BE2C (cell line): ENCODE measurements around the gene KCNQ2.

Source experiments
- DNase-seq: peaks from one replicate; pipeline ENCODE4 v3.0.0-alpha.2; 2020
- H3K27me3 ChIP-seq: fragments of 250-450 bp; sonication (Bioruptor Pico); 2 replicates; pipeline ENCODE4 v1.5.1; 2020; ENCODE audit warnings: mild to moderate bottlenecking
- H3K36me3 ChIP-seq: fragments of 250-450 bp; sonication (Bioruptor Pico); 2 replicates; pipeline ENCODE4 v1.5.1; 2020; ENCODE audit warnings: mild to moderate bottlenecking
- H3K4me1 ChIP-seq: fragments of 250-450 bp; sonication (Bioruptor Pico); 2 replicates; pipeline ENCODE4 v1.5.1; 2020
- H3K4me3 ChIP-seq: 2 replicates; pipeline ENCODE4 v1.5.1; 2011; ENCODE audit warnings: low read depth, low read length
- H3K9me3 ChIP-seq: fragments of 250-450 bp; sonication (Bioruptor Pico); 2 replicates; pipeline ENCODE4 v1.5.1; 2020
- TF ChIP-seq, protein P1 (sequence below): IDR thresholded peaks from 2 replicates; pipeline ENCODE4 v1.5.1; 2012; ENCODE audit warnings: mild to moderate bottlenecking, low read depth, low read length

The KCNQ2 gene

GRCh38 chr20:63374504-63374903 lies 98.0 kb downstream of the KCNQ2 start:
- Histone ChIP-seq H3K36me3 (no peaks in the 10 kb centered on the region), H3K4me3 (no peak overlapping the region), H3K27me3 (peaks cover 9% of the 10 kb centered on the region), H3K4me1 (no peaks in the 10 kb centered on the region), H3K9me3 (no peaks in the 10 kb centered on the region)
- TF ChIP-seq, protein P1, sequence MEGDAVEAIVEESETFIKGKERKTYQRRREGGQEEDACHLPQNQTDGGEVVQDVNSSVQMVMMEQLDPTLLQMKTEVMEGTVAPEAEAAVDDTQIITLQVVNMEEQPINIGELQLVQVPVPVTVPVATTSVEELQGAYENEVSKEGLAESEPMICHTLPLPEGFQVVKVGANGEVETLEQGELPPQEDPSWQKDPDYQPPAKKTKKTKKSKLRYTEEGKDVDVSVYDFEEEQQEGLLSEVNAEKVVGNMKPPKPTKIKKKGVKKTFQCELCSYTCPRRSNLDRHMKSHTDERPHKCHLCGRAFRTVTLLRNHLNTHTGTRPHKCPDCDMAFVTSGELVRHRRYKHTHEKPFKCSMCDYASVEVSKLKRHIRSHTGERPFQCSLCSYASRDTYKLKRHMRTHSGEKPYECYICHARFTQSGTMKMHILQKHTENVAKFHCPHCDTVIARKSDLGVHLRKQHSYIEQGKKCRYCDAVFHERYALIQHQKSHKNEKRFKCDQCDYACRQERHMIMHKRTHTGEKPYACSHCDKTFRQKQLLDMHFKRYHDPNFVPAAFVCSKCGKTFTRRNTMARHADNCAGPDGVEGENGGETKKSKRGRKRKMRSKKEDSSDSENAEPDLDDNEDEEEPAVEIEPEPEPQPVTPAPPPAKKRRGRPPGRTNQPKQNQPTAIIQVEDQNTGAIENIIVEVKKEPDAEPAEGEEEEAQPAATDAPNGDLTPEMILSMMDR, result no peak
- DNase-seq, result no peak

DNA sequence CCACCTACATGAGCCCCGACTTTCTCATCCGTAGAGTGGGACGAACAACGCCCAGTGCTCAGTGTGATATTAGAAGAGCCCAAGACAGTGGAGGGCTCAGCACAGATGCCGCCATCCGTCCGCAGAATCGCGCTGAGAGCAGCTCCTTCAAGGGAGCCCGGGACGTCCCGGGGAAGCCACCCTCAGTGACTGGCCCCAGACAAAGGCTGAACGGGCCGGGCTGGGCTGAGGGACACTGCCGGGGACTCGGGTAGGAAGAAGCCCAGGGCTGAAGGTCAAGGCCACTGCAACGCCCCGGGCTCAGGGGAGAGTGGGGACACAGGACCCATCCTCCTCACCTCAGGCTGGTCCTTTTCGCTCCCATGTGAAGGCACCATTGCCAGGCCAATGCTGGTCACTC lies 98.5 kb downstream of the KCNQ2 start:
- TF ChIP-seq, protein P1, result no peak
- Histone ChIP-seq H3K4me3 (no peak overlapping the region), H3K36me3 (no peaks in the 10 kb centered on the region), H3K9me3 (no peaks in the 10 kb centered on the region), H3K27me3 (peaks cover 9% of the 10 kb centered on the region), H3K4me1 (no peaks in the 10 kb centered on the region)
- DNase-seq, result no peak

GRCh38 chr20:63372971-63373885 lies 99.2 kb downstream of the KCNQ2 start:
- Histone ChIP-seq H3K4me1 (no peaks in the 10 kb centered on the region), H3K4me3 (no peak overlapping the region), H3K27me3 (peaks cover 9% of the 10 kb centered on the region), H3K36me3 (no peaks in the 10 kb centered on the region), H3K9me3 (no peaks in the 10 kb centered on the region)
- no peak for DNase-seq
- TF ChIP-seq, protein P1, result no peak

GRCh38 chr20:63371291-63371865 lies 101.1 kb downstream of the KCNQ2 start:
- no peak for DNase-seq
- peaks cover 9% of the 10 kb centered on the region for H3K27me3 ChIP-seq

GRCh38 chr20:63370618-63371187 lies 101.8 kb downstream of the KCNQ2 start:
- H3K9me3 ChIP-seq, result no peaks in the 10 kb centered on the region
- H3K36me3 ChIP-seq, result no peaks in the 10 kb centered on the region
- peaks cover 9% of the 10 kb centered on the region for H3K27me3 ChIP-seq
- DNase-seq, result no peak
- TF ChIP-seq, protein P1, result no peak
- no peak overlapping the region for H3K4me3 ChIP-seq
- H3K4me1 ChIP-seq, result no peaks in the 10 kb centered on the region

More at GRCh38 chr20:63371291-63371865, 101.1 kb downstream of the KCNQ2 start:
- TF ChIP-seq, protein P1, result no peak
- Histone ChIP-seq H3K4me3 (no peak overlapping the region), H3K36me3 (no peaks in the 10 kb centered on the region), H3K9me3 (no peaks in the 10 kb centered on the region), H3K4me1 (no peaks in the 10 kb centered on the region)
